Trophoblast cell (in vitro differentiated cells and primary cell): ENCODE results near the gene FOXF1.
A peak's percentile ranks its signal among the peaks of the same experiment; 100 is the strongest.

ENCODE experiments used
- DNase-seq, 2 donors: peaks; one replicate each; pipeline ENCODE4 v3.0.0-alpha.2; 2016
- H2AFZ ChIP-seq: 2 replicates; pipeline ENCODE4 v1.6.1; 2013; ENCODE audit warnings: low read length, moderate library complexity, mild to moderate bottlenecking; ENCODE audit not compliant: insufficient read depth, poor library complexity
- H2AK5ac ChIP-seq: 2 replicates; pipeline ENCODE4 v1.6.1; 2013; ENCODE audit warnings: mild to moderate bottlenecking, low read length
- H2BK120ac ChIP-seq: 2 replicates; pipeline ENCODE4 v1.6.1; 2013; ENCODE audit warnings: low read length, mild to moderate bottlenecking, moderate library complexity; ENCODE audit not compliant: insufficient read depth, poor library complexity
- H2BK12ac ChIP-seq: 2 replicates; pipeline ENCODE4 v1.6.1; 2013; ENCODE audit warnings: mild to moderate bottlenecking, low read length, moderate library complexity
- H2BK5ac ChIP-seq: 2 replicates; pipeline ENCODE4 v1.6.1; 2013; ENCODE audit warnings: low read length, low read depth, moderate library complexity, mild to moderate bottlenecking; ENCODE audit not compliant: poor library complexity
- H3K14ac ChIP-seq: 2 replicates; pipeline ENCODE4 v1.6.1; 2013; ENCODE audit warnings: mild to moderate bottlenecking, low read length
- H3K18ac ChIP-seq: 2 replicates; pipeline ENCODE4 v1.6.1; 2013; ENCODE audit warnings: mild to moderate bottlenecking, low read length
- H3K23ac ChIP-seq: 2 replicates; pipeline ENCODE4 v1.6.1; 2013; ENCODE audit warnings: low read length
- H3K27ac ChIP-seq: 2 replicates; pipeline ENCODE4 v1.5.1; 2013; ENCODE audit warnings: low read depth, mild to moderate bottlenecking, inconsistent platforms, low read length, moderate library complexity
- H3K27me3 ChIP-seq: 2 replicates; pipeline ENCODE4 v1.6.1; 2013; ENCODE audit warnings: inconsistent platforms, mild to moderate bottlenecking, low read length, moderate library complexity; ENCODE audit not compliant: insufficient read depth
- H3K36me3 ChIP-seq, 2 experiments: 1 replicate in 1 of 2; 2 replicates in 1 of 2; pipeline ENCODE4 v1.6.1; 2013; ENCODE audit warnings: low read length in 2 of 2, mild to moderate bottlenecking in 2 of 2, moderate library complexity in 1 of 2; ENCODE audit not compliant: insufficient read depth in 2 of 2, control insufficient read depth in 1 of 2
- H3K4ac ChIP-seq: 2 replicates; pipeline ENCODE4 v1.6.1; 2013; ENCODE audit warnings: low read depth, mild to moderate bottlenecking, low read length, moderate library complexity
- H3K4me1 ChIP-seq, 2 experiments: 1 replicate in 1 of 2; 2 replicates in 1 of 2; pipeline ENCODE4 v1.6.1; 2013; ENCODE audit warnings: low read length in 2 of 2, mild to moderate bottlenecking in 2 of 2, moderate library complexity in 1 of 2; ENCODE audit not compliant: insufficient read depth in 2 of 2, control insufficient read depth in 1 of 2
- H3K4me2 ChIP-seq: 2 replicates; pipeline ENCODE4 v1.6.1; 2013; ENCODE audit warnings: inconsistent platforms, mild to moderate bottlenecking, low read length, moderate library complexity
- H3K4me3 ChIP-seq: 2 replicates; pipeline ENCODE4 v1.5.1; 2013; ENCODE audit warnings: mild to moderate bottlenecking, low read depth, low read length, inconsistent platforms
- H3K79me1 ChIP-seq: one replicate; pipeline ENCODE4 v1.6.1; 2013; ENCODE audit warnings: low read length
- H3K79me2 ChIP-seq: 2 replicates; pipeline ENCODE4 v1.6.1; 2013; ENCODE audit warnings: low read length, mild to moderate bottlenecking; ENCODE audit not compliant: control insufficient read depth, insufficient read depth, poor library complexity
- H3K9ac ChIP-seq: 2 replicates; pipeline ENCODE4 v1.6.1; 2013; ENCODE audit warnings: mild to moderate bottlenecking, low read length
- H3K9me3 ChIP-seq: 2 replicates; pipeline ENCODE4 v1.6.1; 2013; ENCODE audit warnings: low read depth, mild to moderate bottlenecking, control low read depth, inconsistent platforms, low read length; ENCODE audit not compliant: insufficient read depth
- H4K12ac ChIP-seq: 2 replicates; pipeline ENCODE4 v1.6.1; 2013; ENCODE audit warnings: low read depth, mild to moderate bottlenecking, low read length, moderate library complexity
- H4K8ac ChIP-seq: 2 replicates; pipeline ENCODE4 v1.6.1; 2013; ENCODE audit warnings: low read depth, mild to moderate bottlenecking, low read length, moderate library complexity
- H4K91ac ChIP-seq: one replicate; pipeline ENCODE4 v1.6.1; 2013; ENCODE audit warnings: low read depth, mild to moderate bottlenecking, low read length, moderate library complexity
- WGBS: extraction: QIAGEN DNeasy Blood & Tissue Kit; methylation state at CpG from one replicate; pipeline ENCODE4 v1.1.7; 2013; ENCODE audit warnings: missing lambda C conversion rate; ENCODE audit not compliant: insufficient read length, insufficient coverage; ENCODE audit errors: extremely low coverage; 5-methylcytosine and 5-hydroxymethylcytosine counted together

The FOXF1 gene

GRCh38 chr16:86515777-86516622 lies 5.7 kb downstream of the FOXF1 start:
- Histone ChIP-seq H2AFZ (no peak overlapping the region), H2BK5ac (no peak overlapping the region), H3K4me3 (peak overlapping the region; percentile 20), H3K14ac (no peak overlapping the region), H3K4ac (no peak overlapping the region), H3K23ac (no peak overlapping the region), H4K91ac (no peak overlapping the region), H4K12ac (no peak overlapping the region), H3K79me1 (no peaks in the 10 kb centered on the region), H3K9ac (no peak overlapping the region), H3K4me2 (peak overlapping the region; percentile 27), H2BK120ac (no peak overlapping the region), H3K4me1 (peaks cover 4 to 5% of the 10 kb centered on the region in 2 experiments), H3K27ac (no peak overlapping the region), H3K18ac (no peak overlapping the region), H3K36me3 (no peaks in the 10 kb centered on the region), H3K9me3 (peaks cover 5% of the 10 kb centered on the region), H2AK5ac (no peak overlapping the region), H3K27me3 (peaks cover 54% of the 10 kb centered on the region), H4K8ac (no peak overlapping the region), H2BK12ac (no peak overlapping the region), H3K79me2 (no peaks in the 10 kb centered on the region)
- no CpG with 5 or more reads among the region's 64 CpGs for WGBS
- no peak for DNase-seq

- Histone ChIP-seq H2AFZ (no peak overlapping the region), H3K36me3 (no peaks in the 10 kb centered on the region), H2BK12ac (no peak overlapping the region), H3K4ac (no peak overlapping the region), H3K27ac (no peak overlapping the region), H2BK120ac (no peak overlapping the region), H3K9ac (no peak overlapping the region), H3K4me1 (peaks cover 4 to 5% of the 10 kb centered on the region in 2 experiments), H3K79me2 (no peaks in the 10 kb centered on the region), H3K4me2 (no peak overlapping the region), H4K12ac (no peak overlapping the region), H3K18ac (no peak overlapping the region), H2AK5ac (no peak overlapping the region), H3K4me3 (no peak overlapping the region), H4K91ac (no peak overlapping the region), H4K8ac (no peak overlapping the region), H2BK5ac (no peak overlapping the region), H3K23ac (no peak overlapping the region), H3K9me3 (peaks cover 2% of the 10 kb centered on the region), H3K79me1 (no peaks in the 10 kb centered on the region), H3K27me3 (peaks cover 48% of the 10 kb centered on the region), H3K14ac (no peak overlapping the region)
- WGBS = no CpG with 5 or more reads among the region's 29 CpGs
- DNase-seq = no peak
Observed at GRCh38 chr16:86516623-86517003, 6.3 kb downstream of the FOXF1 start.

DNA sequence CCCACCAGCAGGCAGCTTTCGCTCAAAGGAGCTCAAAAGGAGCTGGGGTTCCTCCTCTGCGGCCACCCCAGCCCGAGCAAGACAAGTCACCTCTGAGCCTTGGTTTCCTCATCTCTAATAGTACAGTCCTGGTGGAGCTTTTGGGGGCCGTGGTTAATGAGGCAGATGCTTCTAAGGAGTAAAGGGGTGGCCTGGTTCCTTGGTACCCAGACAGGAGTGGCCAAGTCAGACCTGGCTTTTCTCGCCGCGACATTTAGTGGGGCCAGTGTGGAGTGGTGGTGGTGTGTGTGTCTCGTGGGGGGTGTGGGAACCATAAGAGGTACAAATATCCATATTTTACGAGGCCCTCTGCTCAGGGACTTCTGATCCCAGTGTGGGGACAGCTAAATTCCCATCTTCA lies 6.7 kb downstream of the FOXF1 start:
- DNase-seq = no peak
- Histone ChIP-seq H3K79me2 (no peaks in the 10 kb centered on the region), H3K27me3 (peaks cover 43% of the 10 kb centered on the region), H2AFZ (no peak overlapping the region), H3K36me3 (no peaks in the 10 kb centered on the region), H3K18ac (no peak overlapping the region), H3K4me1 (peaks cover 4 to 5% of the 10 kb centered on the region in 2 experiments), H3K9ac (no peak overlapping the region), H3K4me3 (no peak overlapping the region), H2BK5ac (no peak overlapping the region), H3K27ac (no peak overlapping the region), H3K23ac (no peak overlapping the region), H2AK5ac (no peak overlapping the region), H3K14ac (no peak overlapping the region), H3K4ac (no peak overlapping the region), H3K4me2 (no peak overlapping the region), H2BK120ac (no peak overlapping the region), H3K79me1 (no peaks in the 10 kb centered on the region), H3K9me3 (peaks cover 2% of the 10 kb centered on the region), H4K8ac (no peak overlapping the region), H4K91ac (no peak overlapping the region), H4K12ac (no peak overlapping the region), H2BK12ac (no peak overlapping the region)
- no CpG with 5 or more reads among the region's 9 CpGs for WGBS

- Histone ChIP-seq H2BK5ac (no peak overlapping the region), H4K91ac (no peak overlapping the region), H3K4me1 (peaks cover 4 to 5% of the 10 kb centered on the region in 2 experiments), H2AFZ (no peak overlapping the region), H3K4me2 (no peak overlapping the region), H2AK5ac (no peak overlapping the region), H3K27me3 (peaks cover 36% of the 10 kb centered on the region), H3K27ac (no peak overlapping the region), H4K8ac (no peak overlapping the region), H3K9me3 (peaks cover 2% of the 10 kb centered on the region), H3K23ac (no peak overlapping the region), H2BK12ac (no peak overlapping the region), H3K79me1 (no peaks in the 10 kb centered on the region), H3K9ac (no peak overlapping the region), H2BK120ac (no peak overlapping the region), H3K4me3 (no peak overlapping the region), H3K14ac (no peak overlapping the region), H3K79me2 (no peaks in the 10 kb centered on the region), H3K18ac (no peak overlapping the region), H3K4ac (no peak overlapping the region), H4K12ac (no peak overlapping the region), H3K36me3 (no peaks in the 10 kb centered on the region)
- WGBS = no CpG with 5 or more reads among the region's 17 CpGs
- DNase-seq = peak; percentile 19 to 53
Observed at GRCh38 chr16:86517652-86518258, 7.4 kb downstream of the FOXF1 start.
